DOHH2 (cell line): Measurements from ENCODE around the gene ABCC11.

Experiments used
- H3F3A ChIP-seq: fragments of 200-600 bp; sonication (generic), shearing (Covaris generic); 2 replicates; pipeline ENCODE4 v1.6.0; 2016; ENCODE audit warnings: antibody characterized with exemption, mild to moderate bottlenecking; ENCODE audit not compliant: control insufficient read depth, insufficient read depth
- H3K27ac ChIP-seq: fragments of 200-600 bp; sonication (generic); 2 replicates; pipeline ENCODE4 v1.5.1; 2014; ENCODE audit warnings: low read depth, mild to moderate bottlenecking, low read length, moderate library complexity
- H3K27me3 ChIP-seq: fragments of 200-600 bp; sonication (generic); 2 replicates; pipeline ENCODE4 v1.6.1; 2014; ENCODE audit warnings: mild to moderate bottlenecking, low read length, mixed read lengths; ENCODE audit not compliant: control insufficient read depth
- H3K36me3 ChIP-seq: fragments of 200-600 bp; sonication (generic); 2 replicates; pipeline ENCODE4 v1.6.1; 2014; ENCODE audit warnings: mild to moderate bottlenecking, low read length, moderate library complexity, mixed read lengths; ENCODE audit not compliant: control insufficient read depth
- H3K4me1 ChIP-seq: fragments of 200-600 bp; sonication (generic); 2 replicates; pipeline ENCODE4 v1.6.1; 2014; ENCODE audit warnings: mild to moderate bottlenecking, low read length, mixed read lengths; ENCODE audit not compliant: control insufficient read depth
- H3K4me2 ChIP-seq: fragments of 200-600 bp; sonication (generic); 2 replicates; pipeline ENCODE4 v1.6.0; 2014; ENCODE audit warnings: mild to moderate bottlenecking, low read length, moderate library complexity
- H3K4me3 ChIP-seq: fragments of 200-600 bp; sonication (generic); 2 replicates; pipeline ENCODE4 v1.5.1; 2014; ENCODE audit warnings: mild to moderate bottlenecking, low read length, mixed read lengths
- H3K79me2 ChIP-seq: fragments of 200-600 bp; sonication (generic); 2 replicates; pipeline ENCODE4 v1.6.1; 2014; ENCODE audit warnings: mild to moderate bottlenecking, low read length, mixed read lengths; ENCODE audit not compliant: control insufficient read depth
- H3K9me2 ChIP-seq: fragments of 200-600 bp; sonication (generic); replicated peaks from 2 replicates; pipeline ENCODE4 v1.6.1; 2014; ENCODE audit warnings: mild to moderate bottlenecking, low read length, mixed read lengths; ENCODE audit not compliant: control insufficient read depth
- H3K9me3 ChIP-seq: fragments of 200-600 bp; sonication (generic); 2 replicates; pipeline ENCODE4 v1.6.1; 2014; ENCODE audit warnings: antibody characterized with exemption, low read length, mixed read lengths; ENCODE audit not compliant: control insufficient read depth, insufficient read depth
- H4K20me1 ChIP-seq: fragments of 200-600 bp; sonication (generic); 2 replicates; pipeline ENCODE4 v1.6.0; 2014; ENCODE audit warnings: low read depth, mild to moderate bottlenecking, antibody characterized with exemption, low read length, moderate library complexity; ENCODE audit not compliant: control insufficient read depth, insufficient read depth
- CTCF ChIP-seq: fragments of 200-600 bp; sonication (generic); IDR thresholded peaks from one replicate; pipeline ENCODE4 v1.5.1; 2014; ENCODE audit warnings: antibody characterized with exemption, mild to moderate bottlenecking, low read depth, low read length; ENCODE audit not compliant: poor library complexity, severe bottlenecking
- EZH2phosphoT487 ChIP-seq: fragments of 200-600 bp; sonication (generic); IDR thresholded peaks from 2 replicates; pipeline ENCODE4 v1.6.1; 2017; ENCODE audit warnings: borderline replicate concordance, mild to moderate bottlenecking, antibody characterized with exemption, low read length, moderate library complexity, mixed read lengths

The ABCC11 gene

DNA sequence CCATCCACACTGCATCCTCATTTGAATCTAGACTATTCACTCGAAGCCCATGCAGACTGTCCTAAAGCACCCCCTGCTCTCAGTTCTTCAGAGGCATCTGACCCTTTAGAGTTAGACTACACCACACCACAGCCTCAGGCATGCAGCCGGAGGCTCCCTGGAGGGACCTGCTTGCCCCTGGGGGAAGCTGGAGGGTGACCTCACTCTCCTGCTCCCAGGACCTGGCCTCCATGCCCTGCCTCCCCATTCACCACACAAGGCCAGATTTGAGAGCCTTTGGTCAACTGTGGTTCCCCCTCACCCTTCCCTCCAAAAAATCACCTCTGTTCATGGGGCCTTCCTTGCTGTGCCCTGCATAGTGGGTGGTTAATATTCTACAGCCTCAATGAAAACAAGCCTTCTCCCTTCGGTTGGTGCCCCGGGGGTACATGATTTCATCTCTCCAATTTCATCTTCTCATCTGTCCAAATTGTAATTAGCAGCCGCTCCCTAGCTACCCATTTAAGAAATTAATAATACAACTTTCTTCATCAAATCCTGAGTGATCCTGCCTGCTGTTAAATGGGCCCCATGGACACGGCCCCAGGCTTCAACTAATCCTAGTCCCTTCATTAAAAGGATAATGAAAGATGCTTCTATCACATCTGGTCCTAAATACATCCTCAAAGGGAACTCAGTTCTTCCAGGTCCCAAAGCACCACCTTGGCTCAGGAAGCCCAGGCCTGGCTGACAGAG, 116.0 kb downstream of the ABCC11 start:
- no peaks in the 10 kb centered on the region for H4K20me1 ChIP-seq
- H3K4me1 ChIP-seq, result no peaks in the 10 kb centered on the region
- H3K36me3 ChIP-seq, result no peaks in the 10 kb centered on the region
- no peak overlapping the region for H3K27ac ChIP-seq
- H3K9me3 ChIP-seq, result no peaks in the 10 kb centered on the region
- no peak overlapping the region for H3K4me3 ChIP-seq
- TF ChIP-seq CTCF (no peak), EZH2phosphoT487 (no peak)
- no peaks in the 10 kb centered on the region for H3K27me3 ChIP-seq
- no peaks in the 10 kb centered on the region for H3F3A ChIP-seq
- H3K4me2 ChIP-seq, result no peak overlapping the region
- H3K9me2 ChIP-seq, result no peaks in the 10 kb centered on the region
- H3K79me2 ChIP-seq, result no peaks in the 10 kb centered on the region

GRCh38 chr16:48129926-48130325, 117.4 kb downstream of the ABCC11 start:
- Histone ChIP-seq H3K4me2 (no peak overlapping the region), H3K36me3 (no peaks in the 10 kb centered on the region), H3F3A (no peaks in the 10 kb centered on the region), H3K27ac (no peak overlapping the region), H3K27me3 (no peaks in the 10 kb centered on the region), H3K9me3 (no peaks in the 10 kb centered on the region), H3K4me3 (no peak overlapping the region), H3K4me1 (no peaks in the 10 kb centered on the region), H3K79me2 (no peaks in the 10 kb centered on the region), H4K20me1 (no peaks in the 10 kb centered on the region), H3K9me2 (no peaks in the 10 kb centered on the region)
- TF ChIP-seq CTCF, result no peak
- TF ChIP-seq EZH2phosphoT487, result no peak

DNA sequence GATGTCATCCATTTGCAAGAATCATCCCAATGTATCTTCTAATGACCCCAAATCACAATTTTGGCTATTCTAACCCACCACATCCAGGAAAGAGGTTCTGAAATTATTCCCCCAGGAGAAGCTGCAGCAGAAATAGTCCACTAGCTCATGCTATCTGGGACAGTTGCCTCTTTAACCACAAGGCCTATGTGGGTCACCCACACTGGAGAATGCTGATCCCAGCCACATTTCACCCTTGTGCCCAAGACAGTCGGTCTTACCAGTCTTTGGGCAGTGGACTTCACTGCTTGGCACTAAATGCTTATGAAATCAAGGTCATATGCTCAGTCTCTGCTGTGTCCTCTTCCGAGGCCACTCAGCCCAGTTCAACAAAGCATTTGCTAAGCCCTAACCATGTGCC, 118.6 kb downstream of the ABCC11 start:
- no peak overlapping the region for H3K4me3 ChIP-seq
- no peaks in the 10 kb centered on the region for H4K20me1 ChIP-seq
- TF ChIP-seq CTCF, result no peak
- no peak for TF ChIP-seq EZH2phosphoT487
- H3K4me2 ChIP-seq, result no peak overlapping the region
- no peaks in the 10 kb centered on the region for H3K4me1 ChIP-seq
- H3K36me3 ChIP-seq, result no peaks in the 10 kb centered on the region
- no peaks in the 10 kb centered on the region for H3K79me2 ChIP-seq
- H3K9me2 ChIP-seq, result no peaks in the 10 kb centered on the region
- H3K27ac ChIP-seq, result no peak overlapping the region
- H3K27me3 ChIP-seq, result no peaks in the 10 kb centered on the region
- no peaks in the 10 kb centered on the region for H3F3A ChIP-seq
- H3K9me3 ChIP-seq, result no peaks in the 10 kb centered on the region
